Sigmoid colon (tissue), 4 donors: ENCODE measurements around the gene ZWILCH.

Experiments used
- EP300 ChIP-seq, 4 donors: sonication (generic); formaldehyde crosslinking; IDR thresholded peaks; one replicate each; pipeline ENCODE4 v1.6.1; 2017; ENCODE audit warnings: antibody characterized with exemption in 4 of 4
- POLR2AphosphoS5 ChIP-seq, 4 donors: sonication (generic); formaldehyde crosslinking; IDR thresholded peaks; one replicate each; pipeline ENCODE4 v1.6.1; 2017; ENCODE audit warnings: antibody characterized with exemption in 4 of 4
- TF ChIP-seq, protein P1 (sequence below), 4 experiments: fragments of 450-650 bp in 3 of 4; fragments of 200-600 bp in 1 of 4; IDR thresholded peaks; one replicate each; pipeline ENCODE4 v1.5.1; 2016 to 2019; ENCODE audit warnings: antibody characterized with exemption in 4 of 4, mild to moderate bottlenecking in 3 of 4, moderate library complexity in 2 of 4

- TF ChIP-seq, protein P1, sequence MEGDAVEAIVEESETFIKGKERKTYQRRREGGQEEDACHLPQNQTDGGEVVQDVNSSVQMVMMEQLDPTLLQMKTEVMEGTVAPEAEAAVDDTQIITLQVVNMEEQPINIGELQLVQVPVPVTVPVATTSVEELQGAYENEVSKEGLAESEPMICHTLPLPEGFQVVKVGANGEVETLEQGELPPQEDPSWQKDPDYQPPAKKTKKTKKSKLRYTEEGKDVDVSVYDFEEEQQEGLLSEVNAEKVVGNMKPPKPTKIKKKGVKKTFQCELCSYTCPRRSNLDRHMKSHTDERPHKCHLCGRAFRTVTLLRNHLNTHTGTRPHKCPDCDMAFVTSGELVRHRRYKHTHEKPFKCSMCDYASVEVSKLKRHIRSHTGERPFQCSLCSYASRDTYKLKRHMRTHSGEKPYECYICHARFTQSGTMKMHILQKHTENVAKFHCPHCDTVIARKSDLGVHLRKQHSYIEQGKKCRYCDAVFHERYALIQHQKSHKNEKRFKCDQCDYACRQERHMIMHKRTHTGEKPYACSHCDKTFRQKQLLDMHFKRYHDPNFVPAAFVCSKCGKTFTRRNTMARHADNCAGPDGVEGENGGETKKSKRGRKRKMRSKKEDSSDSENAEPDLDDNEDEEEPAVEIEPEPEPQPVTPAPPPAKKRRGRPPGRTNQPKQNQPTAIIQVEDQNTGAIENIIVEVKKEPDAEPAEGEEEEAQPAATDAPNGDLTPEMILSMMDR (IDR thresholded peaks at IDR 0.05) = no peak
- TF ChIP-seq EP300 (IDR thresholded peaks at IDR 0.05) (no peak), POLR2AphosphoS5 (IDR thresholded peaks at IDR 0.05) (no peak)
Observed at GRCh38 chr15:66574596-66574950, 69.4 kb downstream of the ZWILCH start.
